ENCODE results near the gene LY6G5B.

LY6G5B gene

GRCh38 chr6:31630177-31630934 lies 39.4 kb upstream of the LY6G5B start:
- H3K27ac ChIP-seq (ENCODE audit: poor library complexity, severe bottlenecking), result no peak overlapping the region
- peaks cover 99% of the 10 kb centered on the region for H3K36me3 ChIP-seq (ENCODE audit: low read depth)
- no peak overlapping the region for H3K4me3 ChIP-seq (ENCODE audit: severe bottlenecking)
- DNase-seq (ENCODE audit: low spot score) (no peak), ATAC-seq (ENCODE audit: low read depth) (no peak)
- H3K4me1 ChIP-seq (ENCODE audit: insufficient read depth, poor library complexity, severe bottlenecking), result no peaks in the 10 kb centered on the region
- no peaks in the 10 kb centered on the region for H3K27me3 ChIP-seq (ENCODE audit: insufficient read depth, poor library complexity, severe bottlenecking)
- no peaks in the 10 kb centered on the region for H3K9me3 ChIP-seq (ENCODE audit: severe bottlenecking)
- TF ChIP-seq CTCF (IDR thresholded peaks at IDR 0.05; ENCODE audit: poor library complexity, severe bottlenecking), result no peak

GRCh38 chr6:31631209-31631608 lies 38.6 kb upstream of the LY6G5B start:
- TF ChIP-seq CTCF (IDR thresholded peaks at IDR 0.05; ENCODE audit: poor library complexity, severe bottlenecking), result no peak
- no peak for ATAC-seq (ENCODE audit: low read depth)
- H3K36me3 ChIP-seq (ENCODE audit: low read depth), result peaks cover 99% of the 10 kb centered on the region

GRCh38 chr6:31631681-31632278 lies 38.0 kb upstream of the LY6G5B start:
- TF ChIP-seq CTCF (IDR thresholded peaks at IDR 0.05; ENCODE audit: poor library complexity, severe bottlenecking), result no peak
- DNase-seq (ENCODE audit: low spot score) (no peak), ATAC-seq (ENCODE audit: low read depth) (no peak)
- H3K4me1 ChIP-seq (ENCODE audit: insufficient read depth, poor library complexity, severe bottlenecking), result no peaks in the 10 kb centered on the region
- H3K27me3 ChIP-seq (ENCODE audit: insufficient read depth, poor library complexity, severe bottlenecking), result no peaks in the 10 kb centered on the region
- no peak overlapping the region for H3K27ac ChIP-seq (ENCODE audit: poor library complexity, severe bottlenecking)
- no peak overlapping the region for H3K4me3 ChIP-seq (ENCODE audit: severe bottlenecking)
- H3K36me3 ChIP-seq (ENCODE audit: low read depth), result peaks cover 99% of the 10 kb centered on the region
- H3K9me3 ChIP-seq (ENCODE audit: severe bottlenecking), result no peaks in the 10 kb centered on the region

More at GRCh38 chr6:31631209-31631608, 38.6 kb upstream of the LY6G5B start:
- no peaks in the 10 kb centered on the region for H3K9me3 ChIP-seq (ENCODE audit: severe bottlenecking)
- no peaks in the 10 kb centered on the region for H3K27me3 ChIP-seq (ENCODE audit: insufficient read depth, poor library complexity, severe bottlenecking)
- no peaks in the 10 kb centered on the region for H3K4me1 ChIP-seq (ENCODE audit: insufficient read depth, poor library complexity, severe bottlenecking)
- no peak for DNase-seq (ENCODE audit: low spot score)
- H3K27ac ChIP-seq (ENCODE audit: poor library complexity, severe bottlenecking), result no peak overlapping the region
- H3K4me3 ChIP-seq (ENCODE audit: severe bottlenecking), result no peak overlapping the region

- TF ChIP-seq CTCF (IDR thresholded peaks at IDR 0.05; ENCODE audit: poor library complexity, severe bottlenecking), result no peak
- Histone ChIP-seq H3K9me3 (ENCODE audit: severe bottlenecking) (no peaks in the 10 kb centered on the region), H3K27me3 (ENCODE audit: insufficient read depth, poor library complexity, severe bottlenecking) (no peaks in the 10 kb centered on the region), H3K27ac (ENCODE audit: poor library complexity, severe bottlenecking) (no peak overlapping the region), H3K4me3 (ENCODE audit: severe bottlenecking) (no peak overlapping the region), H3K36me3 (ENCODE audit: low read depth) (peaks cover 99% of the 10 kb centered on the region), H3K4me1 (ENCODE audit: insufficient read depth, poor library complexity, severe bottlenecking) (no peaks in the 10 kb centered on the region)
- ATAC-seq (ENCODE audit: low read depth), result no peak
- DNase-seq (ENCODE audit: low spot score), result no peak
Observed at GRCh38 chr6:31632279-31632946, 37.4 kb upstream of the LY6G5B start.

Data from RWPE2 (cell line).